Stimulated activated naive CD8-positive, alpha-beta T cell treated with anti-CD3 and anti-CD28 coated beads, Interleukin-15, amount 100 ng/mL, for 72 hours (primary cell): ENCODE measurements around the gene SLC43A1.
A peak's percentile ranks its signal among the peaks of the same experiment; 100 is the strongest.

Source experiments
- ATAC-seq: fragments of 150-1000 bp; cut with Tn5 transposase; 2 replicates; pipeline ENCODE4 v1.10.0; 2021; ENCODE audit warnings: mild to moderate bottlenecking, moderate library complexity
- DNase-seq, 2 donors: peaks; one replicate each; pipeline ENCODE4 v3.0.0; 2021 to 2022
- H3K27ac Mint-ChIP-seq, 2 donors: one replicate each; pipeline ENCODE4 v1.8.0; 2022; ENCODE audit warnings: mild to moderate bottlenecking in 2 of 2, mixed read lengths in 2 of 2, moderate library complexity in 2 of 2
- H3K27me3 Mint-ChIP-seq: one replicate; pipeline ENCODE4 v1.8.0; 2022; ENCODE audit warnings: mixed read lengths
- H3K4me1 Mint-ChIP-seq: one replicate; pipeline ENCODE4 v1.8.0; 2022; ENCODE audit warnings: mild to moderate bottlenecking, mixed read lengths
- H3K4me3 Mint-ChIP-seq, 2 donors: one replicate each; pipeline ENCODE4 v1.8.0; 2022; ENCODE audit warnings: mild to moderate bottlenecking in 2 of 2, mixed read lengths in 2 of 2, moderate library complexity in 1 of 2
- H3K9me3 Mint-ChIP-seq, 2 donors: one replicate each; pipeline ENCODE4 v1.8.0; 2022; ENCODE audit warnings: mixed read lengths in 2 of 2

The SLC43A1 gene

GRCh38 chr11:57467508-57468157 is 47.9 kb downstream of the SLC43A1 start:
- DNase-seq (no peak), ATAC-seq (peak; percentile 26)
- Mint-ChIP-seq H3K4me1 (no peaks in the 10 kb centered on the region), H3K27me3 (peaks cover 5% of the 10 kb centered on the region), H3K4me3 (no peak overlapping the region), H3K9me3 (no peaks in the 10 kb centered on the region), H3K27ac (no peak overlapping the region)

- no peak overlapping the region for H3K27ac Mint-ChIP-seq
- H3K9me3 Mint-ChIP-seq, result no peaks in the 10 kb centered on the region
- H3K27me3 Mint-ChIP-seq, result peaks cover 14% of the 10 kb centered on the region
- DNase-seq (no peak), ATAC-seq (no peak)
- H3K4me1 Mint-ChIP-seq, result peaks cover under 1% of the 10 kb centered on the region
- no peak overlapping the region for H3K4me3 Mint-ChIP-seq
These were observed 48.8 kb downstream of the SLC43A1 start for GRCh38 chr11:57466680-57467079.

DNA sequence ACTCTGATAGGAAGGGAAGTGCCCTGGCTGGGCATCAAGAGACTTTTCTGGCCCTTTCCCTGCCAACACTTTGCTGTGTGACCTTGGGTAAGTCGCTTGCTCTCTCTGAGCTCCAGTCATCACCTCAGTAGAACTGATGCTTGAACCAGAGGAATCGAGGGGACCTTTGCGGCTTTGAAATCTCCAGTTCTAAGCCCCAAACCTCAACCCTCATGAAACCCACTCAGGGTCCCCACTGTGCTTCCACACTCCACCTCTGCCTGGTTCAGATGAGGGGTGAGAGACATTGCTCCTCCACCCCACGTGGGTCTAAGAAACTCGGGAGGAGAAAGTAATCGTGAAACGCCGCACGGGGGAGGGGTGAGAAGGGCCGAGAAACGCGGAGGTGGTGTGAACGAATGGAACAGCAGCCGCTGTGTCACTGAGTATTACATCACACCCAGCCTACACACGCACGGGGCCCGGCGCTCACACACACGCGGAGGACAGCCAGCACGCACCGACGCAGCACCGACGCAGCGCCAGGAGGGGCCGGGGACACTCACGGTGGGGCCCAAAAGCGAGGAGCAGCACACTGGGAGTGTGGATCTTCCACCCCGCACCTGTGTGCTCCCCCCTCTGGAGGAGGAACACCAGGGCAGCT is 50.8 kb downstream of the SLC43A1 start:
- DNase-seq, result no peak
- peaks cover 34% of the 10 kb centered on the region for H3K27me3 Mint-ChIP-seq
- no peaks in the 10 kb centered on the region for H3K9me3 Mint-ChIP-seq
- no peak overlapping the region for H3K4me3 Mint-ChIP-seq
- no peak for ATAC-seq
- H3K27ac Mint-ChIP-seq, result no peak overlapping the region
- peaks cover 18% of the 10 kb centered on the region for H3K4me1 Mint-ChIP-seq

DNA sequence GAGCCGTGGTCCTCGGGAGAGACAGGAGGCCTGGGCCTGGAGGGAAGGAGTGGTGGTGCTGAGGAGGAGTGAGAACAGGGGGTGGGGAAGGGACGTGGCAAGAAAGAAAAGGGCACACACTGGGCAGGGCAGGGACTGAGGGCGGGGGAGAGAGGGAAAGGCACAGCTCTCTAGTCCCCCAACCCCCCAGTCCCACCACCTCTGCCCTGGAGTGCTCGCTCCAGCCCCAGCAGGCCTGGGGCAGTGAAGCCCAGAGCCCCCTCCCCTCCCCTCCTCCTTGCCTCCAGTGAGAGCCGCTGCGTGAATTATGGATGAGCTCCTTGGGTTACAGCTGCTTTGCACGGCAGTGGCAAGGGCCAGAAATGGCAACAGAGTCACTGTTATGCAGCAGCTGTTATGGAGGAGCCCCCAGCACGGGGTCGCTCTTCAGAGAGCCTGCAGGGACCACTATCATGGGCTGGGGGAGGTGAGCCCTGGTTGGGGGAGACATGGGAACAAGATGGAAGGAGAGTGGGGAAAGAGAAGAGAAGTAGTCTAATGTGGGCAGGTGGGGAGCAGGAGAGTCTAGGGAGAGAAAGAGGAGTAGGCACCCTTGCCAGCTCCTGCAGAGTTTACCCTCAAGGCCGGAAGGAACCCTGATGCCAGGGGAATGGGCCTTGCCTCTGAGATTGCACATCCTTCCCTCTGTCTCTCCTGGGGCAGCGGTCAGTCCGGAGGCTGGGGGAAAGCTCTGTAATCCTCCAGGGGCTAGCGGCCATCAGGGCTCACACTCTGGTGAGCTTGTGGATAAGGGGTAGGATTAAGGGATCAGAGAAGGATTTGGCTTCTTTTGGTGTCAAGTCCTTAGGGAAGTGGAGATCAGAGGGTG is 51.6 kb downstream of the SLC43A1 start:
- no peak for DNase-seq
- Mint-ChIP-seq H3K4me1 (peaks cover 26% of the 10 kb centered on the region), H3K27me3 (peaks cover 42% of the 10 kb centered on the region), H3K27ac (peak overlapping the region in 1 of 2 donors; percentile 33), H3K4me3 (no peak overlapping the region), H3K9me3 (no peaks in the 10 kb centered on the region)
- ATAC-seq, result no peak

GRCh38 chr11:57462597-57462996 is 52.9 kb downstream of the SLC43A1 start:
- Mint-ChIP-seq H3K4me1 (peaks cover 36% of the 10 kb centered on the region), H3K27ac (peak overlapping the region; percentile 48 to 79), H3K4me3 (no peak overlapping the region), H3K9me3 (no peaks in the 10 kb centered on the region), H3K27me3 (peaks cover 48% of the 10 kb centered on the region)
- DNase-seq (no peak), ATAC-seq (no peak)

GRCh38 chr11:57461841-57462489 is 53.5 kb downstream of the SLC43A1 start:
- no peak for DNase-seq
- Mint-ChIP-seq H3K4me1 (peaks cover 42% of the 10 kb centered on the region), H3K4me3 (peak overlapping the region; percentile 25 to 50), H3K27ac (no peak overlapping the region), H3K27me3 (peaks cover 48% of the 10 kb centered on the region), H3K9me3 (no peaks in the 10 kb centered on the region)
- ATAC-seq, result no peak

GRCh38 chr11:57460758-57461749 is 54.4 kb downstream of the SLC43A1 start:
- Mint-ChIP-seq H3K27ac (no peak overlapping the region), H3K27me3 (peaks cover 48% of the 10 kb centered on the region), H3K9me3 (no peaks in the 10 kb centered on the region), H3K4me3 (peak overlapping the region; percentile 39 to 50), H3K4me1 (peaks cover 45% of the 10 kb centered on the region)
- ATAC-seq (peak; percentile 3), DNase-seq (no peak)

DNA sequence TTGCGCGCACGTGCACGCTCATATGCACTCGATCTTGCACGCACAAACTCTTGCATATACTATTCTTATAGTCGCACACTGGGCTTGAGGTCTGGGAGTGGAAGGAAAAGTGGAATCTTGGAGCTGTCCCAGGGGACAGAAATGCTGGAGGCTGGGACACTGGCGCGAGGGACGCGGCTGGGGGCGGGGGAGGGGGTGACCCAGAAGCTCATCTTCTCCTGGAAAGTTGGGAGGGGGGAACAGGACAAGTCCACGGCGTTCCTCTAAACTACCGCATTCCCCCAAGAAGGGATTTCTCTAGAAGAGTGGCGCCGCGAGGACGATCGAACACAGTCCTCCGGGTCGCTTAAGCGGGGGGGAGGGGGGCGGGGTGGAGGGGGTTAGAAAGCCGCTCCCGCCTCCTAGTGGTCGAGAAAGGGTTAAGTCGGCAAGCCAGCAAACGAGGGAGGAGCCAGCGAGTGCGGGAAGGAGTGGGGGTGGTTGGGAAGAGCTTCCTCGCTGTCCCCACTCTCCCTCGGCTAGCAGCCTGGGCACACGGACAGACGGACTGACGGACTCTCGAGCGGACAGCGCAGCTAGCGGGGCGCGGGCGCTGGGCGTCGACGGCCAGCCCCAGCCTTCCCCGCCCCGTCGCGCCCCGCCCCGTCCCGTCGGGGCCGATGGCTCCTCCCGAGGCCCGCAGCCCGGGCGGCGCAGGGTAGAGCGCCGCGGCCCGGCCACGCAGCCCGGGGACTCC is 55.3 kb downstream of the SLC43A1 start, which contains the start of gene RTN4RL2:
Gene RTN4RL2 (plus strand): TSS at position 507 of the 736 bp plus-strand sequence. CDS start 338 bp downstream, outside the sequence.
- H3K4me1 Mint-ChIP-seq, result peaks cover 45% of the 10 kb centered on the region
- H3K4me3 Mint-ChIP-seq, result peak within 1 kb of the TSS; percentile 91
- peaks cover 48% of the 10 kb centered on the region for H3K27me3 Mint-ChIP-seq
- ATAC-seq (peak; percentile 70), DNase-seq (peak; percentile 66 to 67)
- no peaks in the 10 kb centered on the region for H3K9me3 Mint-ChIP-seq
- H3K27ac Mint-ChIP-seq, result peak within 1 kb of the TSS; percentile 30 to 43

GRCh38 chr11:57459164-57460021 is 56.1 kb downstream of the SLC43A1 start:
- DNase-seq (peak; percentile 25 to 40), ATAC-seq (peak; percentile 25)
- H3K27me3 Mint-ChIP-seq, result peaks cover 48% of the 10 kb centered on the region
- peaks cover 45% of the 10 kb centered on the region for H3K4me1 Mint-ChIP-seq
- H3K9me3 Mint-ChIP-seq, result no peaks in the 10 kb centered on the region
- H3K27ac Mint-ChIP-seq, result peak overlapping the region; percentile 30 to 43
- peak overlapping the region; percentile 91 for H3K4me3 Mint-ChIP-seq

- Mint-ChIP-seq H3K4me3 (peak overlapping the region; percentile 82 to 90), H3K27ac (peak overlapping the region; percentile 36 to 44), H3K4me1 (peaks cover 45% of the 10 kb centered on the region), H3K27me3 (peaks cover 48% of the 10 kb centered on the region), H3K9me3 (no peaks in the 10 kb centered on the region)
- peak; percentile 39 to 54 for DNase-seq
- peak; percentile 24 for ATAC-seq
These were observed 56.9 kb downstream of the SLC43A1 start for GRCh38 chr11:57458410-57459163.

GRCh38 chr11:57458060-57458409 is 57.5 kb downstream of the SLC43A1 start:
- DNase-seq (peak in 1 of 2 donors; percentile 27), ATAC-seq (peak; percentile 19)
- Mint-ChIP-seq H3K4me1 (peaks cover 45% of the 10 kb centered on the region), H3K4me3 (peak overlapping the region; percentile 70 to 90), H3K9me3 (no peaks in the 10 kb centered on the region), H3K27me3 (peaks cover 47% of the 10 kb centered on the region), H3K27ac (peak overlapping the region in 1 of 2 donors; percentile 19)

GRCh38 chr11:57457643-57458023 is 57.9 kb downstream of the SLC43A1 start:
- H3K27me3 Mint-ChIP-seq, result peaks cover 43% of the 10 kb centered on the region
- H3K9me3 Mint-ChIP-seq, result no peaks in the 10 kb centered on the region
- H3K4me3 Mint-ChIP-seq, result peak overlapping the region; percentile 51 to 70
- peaks cover 45% of the 10 kb centered on the region for H3K4me1 Mint-ChIP-seq
- peak overlapping the region in 1 of 2 donors; percentile 19 for H3K27ac Mint-ChIP-seq
- ATAC-seq (peak; percentile 40), DNase-seq (no peak)
